ENCODE measurements around the gene GIGYF2. TPM values are rescaled to one million over a fixed set of nuclear protein-coding genes. Genes with fewer than 3 reads are reported as not detected.

The GIGYF2 gene
- total and polyA plus RNA-seq, 2 donors from 2014 or later = 13.5 to 79.8 TPM

DNA sequence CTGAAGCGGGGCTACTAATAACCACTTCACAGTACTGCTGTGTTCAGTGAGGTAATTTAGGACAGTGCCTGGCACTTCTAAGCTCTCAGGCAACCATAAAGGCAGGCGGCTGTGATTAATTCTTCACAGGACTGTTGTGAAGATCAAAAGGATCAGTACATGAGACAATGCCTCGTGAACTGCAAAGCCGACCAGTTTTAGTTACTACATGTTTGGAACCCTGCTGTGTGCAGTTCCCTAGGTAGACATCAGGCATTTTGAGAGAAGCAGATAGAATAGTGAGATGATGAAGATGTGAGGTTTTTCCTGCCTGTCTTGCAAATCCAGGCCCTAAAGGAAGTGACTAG lies 44.7 kb upstream of the GIGYF2 start:
- Histone ChIP-seq H3K4me3 (ENCODE audit: low read length in 3 of 3) (no peak overlapping the region), H3K4me1 (ENCODE audit: control insufficient read depth in 2 of 3, insufficient read depth in 2 of 3, low read depth in 1 of 3, low read length in 3 of 3) (peaks cover 0 to 31% (median 28%) of the 10 kb centered on the region in 3 donors), H3K27me3 (ENCODE audit: control insufficient read depth, insufficient read depth, low read length) (no peaks in the 10 kb centered on the region), H3K36me3 (ENCODE audit: control insufficient read depth in 2 of 3, insufficient read depth in 3 of 3, low read length in 3 of 3) (no peaks in the 10 kb centered on the region), H3K9ac (ENCODE audit: low read length in 3 of 3) (no peak overlapping the region), H3K27ac (ENCODE audit: low read depth in 2 of 2, low read length in 2 of 2) (peak overlapping the region; percentile 38 to 55), H3K9me3 (ENCODE audit: control insufficient read depth in 2 of 3, insufficient read depth in 1 of 3, low read length in 3 of 3) (no peaks in the 10 kb centered on the region)
- FAIRE-seq = no peak
- intact Hi-C loops (cut with DNase I) = no loop called here
- TF ChIP-seq, protein P1, sequence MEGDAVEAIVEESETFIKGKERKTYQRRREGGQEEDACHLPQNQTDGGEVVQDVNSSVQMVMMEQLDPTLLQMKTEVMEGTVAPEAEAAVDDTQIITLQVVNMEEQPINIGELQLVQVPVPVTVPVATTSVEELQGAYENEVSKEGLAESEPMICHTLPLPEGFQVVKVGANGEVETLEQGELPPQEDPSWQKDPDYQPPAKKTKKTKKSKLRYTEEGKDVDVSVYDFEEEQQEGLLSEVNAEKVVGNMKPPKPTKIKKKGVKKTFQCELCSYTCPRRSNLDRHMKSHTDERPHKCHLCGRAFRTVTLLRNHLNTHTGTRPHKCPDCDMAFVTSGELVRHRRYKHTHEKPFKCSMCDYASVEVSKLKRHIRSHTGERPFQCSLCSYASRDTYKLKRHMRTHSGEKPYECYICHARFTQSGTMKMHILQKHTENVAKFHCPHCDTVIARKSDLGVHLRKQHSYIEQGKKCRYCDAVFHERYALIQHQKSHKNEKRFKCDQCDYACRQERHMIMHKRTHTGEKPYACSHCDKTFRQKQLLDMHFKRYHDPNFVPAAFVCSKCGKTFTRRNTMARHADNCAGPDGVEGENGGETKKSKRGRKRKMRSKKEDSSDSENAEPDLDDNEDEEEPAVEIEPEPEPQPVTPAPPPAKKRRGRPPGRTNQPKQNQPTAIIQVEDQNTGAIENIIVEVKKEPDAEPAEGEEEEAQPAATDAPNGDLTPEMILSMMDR (IDR thresholded peaks at IDR 0.05; ENCODE audit: borderline replicate concordance, extremely low read depth, insufficient read depth) = no peak
- peak in 1 of 5 donors; percentile 29 for DNase-seq

DNA sequence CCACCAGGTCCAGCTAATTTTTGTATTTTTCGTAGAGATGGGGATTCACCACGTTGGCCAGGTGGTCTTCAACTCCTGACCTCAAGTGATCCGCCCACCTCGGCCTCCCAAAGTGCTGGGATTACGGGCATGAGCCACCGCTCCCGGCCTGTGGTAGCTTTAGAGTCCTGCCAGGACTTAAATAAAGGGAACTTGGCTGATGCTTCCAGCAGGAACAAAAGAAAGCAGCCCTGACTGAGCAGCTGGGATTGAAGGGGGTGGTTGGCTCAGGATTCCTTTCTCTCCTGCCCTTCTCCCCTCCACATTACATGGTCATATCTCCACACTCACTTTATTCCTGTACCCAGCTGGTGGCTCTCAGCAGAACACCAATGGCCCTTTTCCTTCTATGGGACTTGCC lies 43.7 kb upstream of the GIGYF2 start:
- intact Hi-C loops (cut with DNase I) = no loop called here
- no peaks in the 10 kb centered on the region for H3K9me3 ChIP-seq (ENCODE audit: control insufficient read depth in 2 of 3, insufficient read depth in 1 of 3, low read length in 3 of 3)
- peaks cover 0 to 31% (median 26%) of the 10 kb centered on the region in 3 donors for H3K4me1 ChIP-seq (ENCODE audit: control insufficient read depth in 2 of 3, insufficient read depth in 2 of 3, low read depth in 1 of 3, low read length in 3 of 3)
- H3K9ac ChIP-seq (ENCODE audit: low read length in 3 of 3) = no peak overlapping the region
- FAIRE-seq (no peak), DNase-seq (no peak)
- H3K27me3 ChIP-seq (ENCODE audit: control insufficient read depth, insufficient read depth, low read length) = no peaks in the 10 kb centered on the region
- H3K36me3 ChIP-seq (ENCODE audit: control insufficient read depth in 2 of 3, insufficient read depth in 3 of 3, low read length in 3 of 3) = no peaks in the 10 kb centered on the region
- no peak overlapping the region for H3K4me3 ChIP-seq (ENCODE audit: low read length in 3 of 3)
- TF ChIP-seq, protein P1 (IDR thresholded peaks at IDR 0.05; ENCODE audit: borderline replicate concordance, extremely low read depth, insufficient read depth) = no peak
- peak overlapping the region in 1 of 2 donors; percentile 59 for H3K27ac ChIP-seq (ENCODE audit: low read depth in 2 of 2, low read length in 2 of 2)

DNA sequence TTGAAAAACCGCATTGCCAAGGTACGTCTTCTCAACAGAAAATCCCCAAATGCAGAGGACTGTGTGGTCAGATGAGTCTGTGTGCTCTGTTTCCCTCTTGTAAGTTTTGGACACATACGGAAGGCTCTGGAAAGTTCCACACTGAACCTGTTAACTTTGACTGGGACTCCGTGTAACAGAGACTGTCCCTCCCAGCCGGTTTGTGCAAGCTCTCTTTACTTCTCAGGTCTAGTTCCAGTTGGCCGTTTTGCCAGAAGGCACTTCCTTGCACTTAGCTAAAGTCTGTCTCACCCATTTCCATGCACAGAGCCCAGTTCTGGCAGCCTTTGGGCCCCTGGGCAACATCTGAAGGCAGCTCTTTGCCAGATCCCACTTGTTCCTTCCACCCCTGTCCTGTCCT lies 41.7 kb upstream of the GIGYF2 start:
- Histone ChIP-seq H3K4me1 (ENCODE audit: control insufficient read depth in 2 of 3, insufficient read depth in 2 of 3, low read depth in 1 of 3, low read length in 3 of 3) (peaks cover 0 to 36% (median 30%) of the 10 kb centered on the region in 3 donors), H3K9me3 (ENCODE audit: control insufficient read depth in 2 of 3, insufficient read depth in 1 of 3, low read length in 3 of 3) (no peaks in the 10 kb centered on the region), H3K4me3 (ENCODE audit: low read length in 3 of 3) (no peak overlapping the region), H3K9ac (ENCODE audit: low read length in 3 of 3) (peak overlapping the region in 1 of 3 donors; percentile 63), H3K36me3 (ENCODE audit: control insufficient read depth in 2 of 3, insufficient read depth in 3 of 3, low read length in 3 of 3) (no peaks in the 10 kb centered on the region), H3K27me3 (ENCODE audit: control insufficient read depth, insufficient read depth, low read length) (no peaks in the 10 kb centered on the region), H3K27ac (ENCODE audit: low read depth in 2 of 2, low read length in 2 of 2) (peak overlapping the region; percentile 85 to 95)
- FAIRE-seq (no peak), DNase-seq (no peak)
- TF ChIP-seq, protein P1 (IDR thresholded peaks at IDR 0.05; ENCODE audit: borderline replicate concordance, extremely low read depth, insufficient read depth) = no peak
- intact Hi-C loops (cut with DNase I) = no loop called here

- peak overlapping the region in 1 of 2 donors; percentile 59 for H3K27ac ChIP-seq (ENCODE audit: low read depth in 2 of 2, low read length in 2 of 2)
Observed at GRCh38 chr2:232658217-232658785, 38.8 kb upstream of the GIGYF2 start.

More at GRCh38 chr2:232658217-232658785, 38.8 kb upstream of the GIGYF2 start:
- DNase-seq (no peak), FAIRE-seq (no peak)
- TF ChIP-seq, protein P1 (IDR thresholded peaks at IDR 0.05; ENCODE audit: borderline replicate concordance, extremely low read depth, insufficient read depth) = no peak
- Histone ChIP-seq H3K4me3 (ENCODE audit: low read length in 3 of 3) (no peak overlapping the region), H3K4me1 (ENCODE audit: control insufficient read depth in 2 of 3, insufficient read depth in 2 of 3, low read depth in 1 of 3, low read length in 3 of 3) (peaks cover 0 to 31% (median 12%) of the 10 kb centered on the region in 3 donors), H3K27me3 (ENCODE audit: control insufficient read depth, insufficient read depth, low read length) (no peaks in the 10 kb centered on the region), H3K36me3 (ENCODE audit: control insufficient read depth in 2 of 3, insufficient read depth in 3 of 3, low read length in 3 of 3) (peaks cover 0 to 6% (median 2%) of the 10 kb centered on the region in 3 donors), H3K9me3 (ENCODE audit: control insufficient read depth in 2 of 3, insufficient read depth in 1 of 3, low read length in 3 of 3) (no peaks in the 10 kb centered on the region), H3K9ac (ENCODE audit: low read length in 3 of 3) (peak overlapping the region in 1 of 3 donors; percentile 38)
- intact Hi-C loops (cut with DNase I) = no loop called here
